ENCODE results near the gene PTPN4. TPM values are rescaled to one million over a fixed set of nuclear protein-coding genes. Genes with fewer than 3 reads are reported as not detected.
"Not testable (repeated sequence)": the region's sequence is repeated elsewhere in the genome, so short reads cannot be mapped to it uniquely, and the experiment has no call there.

The PTPN4 gene
- total and polyA plus RNA-seq, 12 donors = 5.2 to 56.5 (median 40.6) TPM

- 91 to 99% (median 95%) methylated on average over 2 of the region's 2 CpGs for WGBS, 4 donors
- H3K36me3 ChIP-seq (replicated peaks in 1 of 2) = no peaks in the 10 kb centered on the region
- H3K9me3 ChIP-seq (replicated peaks in 1 of 3) = no peaks in the 10 kb centered on the region
- no peaks in the 10 kb centered on the region for H3K27me3 ChIP-seq
- intact Hi-C loops (cut with DNase I) = no loop called here
- TF ChIP-seq CTCF (IDR thresholded peaks at IDR 0.05) (no peak), POLR2A (IDR thresholded peaks at IDR 0.05) (no peak)
- no peak overlapping the region for H3K27ac ChIP-seq
- no peaks in the 10 kb centered on the region for H3K4me1 ChIP-seq (replicated peaks in 1 of 2)
- no peak overlapping the region for H3K4me3 ChIP-seq
- DNase-seq = no peak
Observed at GRCh38 chr2:119803101-119803500, 43.4 kb downstream of the PTPN4 start.

- intact Hi-C loops (cut with DNase I); H3K27me3 ChIP-seq; H3K9me3 ChIP-seq (replicated peaks in 1 of 3); H3K27ac ChIP-seq; H3K36me3 ChIP-seq (replicated peaks in 1 of 2); DNase-seq; H3K4me3 ChIP-seq: not testable (repeated sequence)
- WGBS, 4 donors = 92 to 96% (median 95%) methylated on average over 6 of the region's 6 CpGs
- peaks cover 5 to 10% of the 10 kb centered on the region in 2 donors for H3K4me1 ChIP-seq (replicated peaks in 1 of 2)
Observed at GRCh38 chr2:119804409-119804808, 44.7 kb downstream of the PTPN4 start.

GRCh38 chr2:119808516-119809147 lies 48.9 kb downstream of the PTPN4 start:
- H3K4me1 ChIP-seq (replicated peaks in 1 of 2) = peaks cover 5 to 18% of the 10 kb centered on the region in 2 donors
- no peak for TF ChIP-seq CTCF (IDR thresholded peaks at IDR 0.05)
- TF ChIP-seq POLR2A (IDR thresholded peaks at IDR 0.05) = no peak
- no peak overlapping the region for H3K27ac ChIP-seq
- intact Hi-C loops (cut with DNase I) = no loop called here
- no peaks in the 10 kb centered on the region for H3K27me3 ChIP-seq
- no peaks in the 10 kb centered on the region for H3K36me3 ChIP-seq (replicated peaks in 1 of 2)
- no peak overlapping the region for H3K4me3 ChIP-seq
- 65 to 73% (median 71%) methylated on average over 3 of the region's 3 CpGs for WGBS, 4 donors
- H3K9me3 ChIP-seq (replicated peaks in 1 of 3) = no peaks in the 10 kb centered on the region
- no peak for DNase-seq

GRCh38 chr2:119809339-119810048 lies 49.8 kb downstream of the PTPN4 start:
- no peak for TF ChIP-seq POLR2A (IDR thresholded peaks at IDR 0.05)
- no peak for TF ChIP-seq CTCF (IDR thresholded peaks at IDR 0.05)
- intact Hi-C loops (cut with DNase I) = no loop called here
- no peak overlapping the region for H3K27ac ChIP-seq
- H3K4me1 ChIP-seq (replicated peaks in 1 of 2) = peaks cover 5 to 18% of the 10 kb centered on the region in 2 donors
- WGBS, 4 donors = 32 to 57% (median 48%) methylated on average over 6 of the region's 6 CpGs
- H3K4me3 ChIP-seq = peak overlapping the region in 1 of 4 donors; percentile 15
- DNase-seq = peak in 3 of 7 donors; percentile 24 to 39 (median 35)
- no peaks in the 10 kb centered on the region for H3K27me3 ChIP-seq
- no peaks in the 10 kb centered on the region for H3K9me3 ChIP-seq (replicated peaks in 1 of 3)
- no peaks in the 10 kb centered on the region for H3K36me3 ChIP-seq (replicated peaks in 1 of 2)

Data from adrenal gland (tissue), 12 donors.